Panc1 (cell line): ENCODE measurements around the gene MAP2K5. TPM values are rescaled to one million over a fixed set of nuclear protein-coding genes. Genes with fewer than 3 reads are reported as not detected.

ENCODE experiments used
- ATAC-seq: fragments of 200-7000 bp; cut with Tn5 transposase; 2 replicates; pipeline ENCODE4 v1.9.1; 2020; ENCODE audit warnings: mild to moderate bottlenecking, moderate library complexity
- BruUV-seq: library from RNA; stranded (reverse); fragments of 400-500 nt; replicated peaks from 2 replicates; lab custom pipeline; 2021; lab: Mats Ljungman, UMichigan
- CTCF ChIA-PET: fragments of 300-600 bp; sonication (Branson Sonifier 250); formaldehyde crosslinking; loops from one replicate; lab custom pipeline; 2022; ENCODE audit warnings: antibody characterized with exemption; lab: Charles Lee
- POLR2A ChIA-PET: fragments of 300-600 bp; sonication (Branson Sonifier 250); formaldehyde crosslinking; loops from one replicate; lab custom pipeline; 2022; ENCODE audit warnings: antibody characterized with exemption; lab: Charles Lee
- DNase-seq: peaks from one replicate; pipeline ENCODE4 v3.0.0-alpha.2; 2010; ENCODE audit warnings: low read depth, low spot score
- H3K27ac ChIP-seq: 2 replicates; pipeline ENCODE4 v1.5.1; 2011; ENCODE audit warnings: mild to moderate bottlenecking, low read length, inconsistent platforms
- H3K27me3 ChIP-seq: fragments of 200-500 bp; sonication (Bioruptor generic); 2 replicates; pipeline ENCODE4 v1.6.0; 2014; ENCODE audit warnings: low read length, inconsistent platforms; ENCODE audit not compliant: control insufficient read depth, insufficient read depth
- H3K36me3 ChIP-seq: fragments of 200-500 bp; sonication (Bioruptor generic); 2 replicates; pipeline ENCODE4 v1.5.1; 2014; ENCODE audit warnings: inconsistent platforms, mild to moderate bottlenecking, low read length, moderate library complexity; ENCODE audit not compliant: control insufficient read depth, insufficient read depth
- H3K4me1 ChIP-seq: 2 replicates; pipeline ENCODE4 v1.5.1; 2011; ENCODE audit warnings: inconsistent platforms, mild to moderate bottlenecking, low read length, moderate library complexity; ENCODE audit not compliant: control insufficient read depth, insufficient read depth
- H3K4me3 ChIP-seq, 2 experiments: 2 replicates each; pipeline ENCODE4 v1.5.1; 2011 to 2012; ENCODE audit warnings: low read depth in 2 of 2, low read length in 2 of 2, mild to moderate bottlenecking in 2 of 2, inconsistent platforms in 1 of 2, moderate library complexity in 1 of 2
- H3K9me3 ChIP-seq: fragments of 200-500 bp; sonication (Bioruptor generic); 2 replicates; pipeline ENCODE4 v1.5.1; 2014; ENCODE audit warnings: low read depth, mild to moderate bottlenecking, inconsistent platforms, low read length, moderate library complexity; ENCODE audit not compliant: control insufficient read depth, insufficient read depth
- POLR2AphosphoS5 ChIP-seq: IDR thresholded peaks from 2 replicates; pipeline ENCODE4 v1.6.1; 2012; ENCODE audit warnings: mild to moderate bottlenecking, low read depth, low read length, moderate library complexity
- SIN3A ChIP-seq: IDR thresholded peaks from 2 replicates; pipeline ENCODE4 v1.6.1; 2012; ENCODE audit warnings: low read depth, mild to moderate bottlenecking, low read length, moderate library complexity, borderline replicate concordance; ENCODE audit not compliant: insufficient read depth
- TCF7L2 ChIP-seq: IDR thresholded peaks from 2 replicates; pipeline ENCODE4 v1.6.1; 2011; ENCODE audit warnings: mild to moderate bottlenecking, low read depth, low read length, inconsistent platforms
- in situ Hi-C: cut with HindIII; loops from 2 replicates; pipeline ENCODE4 v1.10.0; 2016; ENCODE audit warnings: low sequenced_read_pairs, low pct_unique_long_range_greater_than_20kb
- intact Hi-C: fragments of 100-400 bp; cut with micrococcal nuclease; formaldehyde crosslinking; loops from one replicate; pipeline ENCODE4 v1.10.0; 2022; ENCODE audit not compliant: unreplicated experiment
- total RNA-seq: library from RNA; stranded (reverse); gene quantifications from one replicate; pipeline ENCODE4 v1.2.1, GENCODE V29; 2021; ENCODE audit not compliant: unreplicated experiment
- TF ChIP-seq, protein P1 (sequence below), 2 experiments: IDR thresholded peaks; 2 replicates each; pipeline ENCODE4 v1.6.1; 2011 to 2012; ENCODE audit warnings: low read depth in 2 of 2, control low read depth in 1 of 2, low read length in 1 of 2, mild to moderate bottlenecking in 1 of 2, moderate library complexity in 1 of 2; ENCODE audit not compliant: insufficient read depth in 1 of 2
- TF ChIP-seq, protein P2 (sequence below): fragments of 450-650 bp; IDR thresholded peaks from 2 replicates; pipeline ENCODE4 v1.5.1; 2017; ENCODE audit warnings: mild to moderate bottlenecking

The MAP2K5 gene
- total RNA-seq, 1 experiment from 2014 or later = 18.3 TPM

DNA sequence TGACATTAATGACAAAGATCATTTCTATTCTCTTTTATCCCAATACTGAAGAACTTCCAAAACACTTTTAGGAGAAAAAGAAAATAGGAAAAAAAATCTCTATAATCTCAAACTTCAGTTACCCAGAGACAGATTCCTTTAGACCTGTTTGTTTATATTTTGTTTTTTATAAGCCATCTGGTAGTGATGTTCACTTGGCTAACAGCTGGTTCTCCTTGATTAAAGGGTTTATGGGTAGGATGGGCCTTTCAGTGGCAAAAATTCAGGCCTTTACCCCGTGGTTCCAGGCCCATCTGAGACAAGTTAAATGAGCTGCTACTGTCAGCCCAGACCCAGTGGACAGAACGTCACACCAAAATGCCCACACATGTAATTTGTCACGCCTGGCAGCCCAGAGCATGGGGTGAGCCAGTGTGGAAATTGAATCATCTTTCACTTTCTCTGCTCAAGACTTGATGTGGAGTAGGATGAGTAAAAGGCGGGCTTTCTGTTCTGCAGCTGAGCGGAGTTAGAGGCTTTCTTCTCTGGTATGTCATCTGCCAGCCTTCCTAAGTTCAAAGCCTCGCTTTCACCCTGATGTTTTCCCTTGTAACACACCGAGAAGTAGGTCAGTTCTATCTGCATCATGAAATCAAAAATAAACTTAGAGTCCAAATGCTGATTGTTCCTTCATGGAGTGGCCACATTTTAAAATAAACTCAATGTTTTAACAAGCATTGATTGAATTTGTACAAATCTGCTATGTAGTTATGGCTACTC, 220.3 kb downstream of the MAP2K5 start:
- in situ Hi-C loops (no loop called here), intact Hi-C loops (no loop called here)
- ATAC-seq = no peak
- POLR2A ChIA-PET = interaction anchor here (0.6 kb wide), 1 partner anchor 34 kb away, joined by 10 read pairs; no protein-coding TSS in a partner anchor
- CTCF ChIA-PET = no interaction called here
- TF ChIP-seq SIN3A (no peak), POLR2AphosphoS5 (no peak), TCF7L2 (no peak)
- TF ChIP-seq, protein P1, sequence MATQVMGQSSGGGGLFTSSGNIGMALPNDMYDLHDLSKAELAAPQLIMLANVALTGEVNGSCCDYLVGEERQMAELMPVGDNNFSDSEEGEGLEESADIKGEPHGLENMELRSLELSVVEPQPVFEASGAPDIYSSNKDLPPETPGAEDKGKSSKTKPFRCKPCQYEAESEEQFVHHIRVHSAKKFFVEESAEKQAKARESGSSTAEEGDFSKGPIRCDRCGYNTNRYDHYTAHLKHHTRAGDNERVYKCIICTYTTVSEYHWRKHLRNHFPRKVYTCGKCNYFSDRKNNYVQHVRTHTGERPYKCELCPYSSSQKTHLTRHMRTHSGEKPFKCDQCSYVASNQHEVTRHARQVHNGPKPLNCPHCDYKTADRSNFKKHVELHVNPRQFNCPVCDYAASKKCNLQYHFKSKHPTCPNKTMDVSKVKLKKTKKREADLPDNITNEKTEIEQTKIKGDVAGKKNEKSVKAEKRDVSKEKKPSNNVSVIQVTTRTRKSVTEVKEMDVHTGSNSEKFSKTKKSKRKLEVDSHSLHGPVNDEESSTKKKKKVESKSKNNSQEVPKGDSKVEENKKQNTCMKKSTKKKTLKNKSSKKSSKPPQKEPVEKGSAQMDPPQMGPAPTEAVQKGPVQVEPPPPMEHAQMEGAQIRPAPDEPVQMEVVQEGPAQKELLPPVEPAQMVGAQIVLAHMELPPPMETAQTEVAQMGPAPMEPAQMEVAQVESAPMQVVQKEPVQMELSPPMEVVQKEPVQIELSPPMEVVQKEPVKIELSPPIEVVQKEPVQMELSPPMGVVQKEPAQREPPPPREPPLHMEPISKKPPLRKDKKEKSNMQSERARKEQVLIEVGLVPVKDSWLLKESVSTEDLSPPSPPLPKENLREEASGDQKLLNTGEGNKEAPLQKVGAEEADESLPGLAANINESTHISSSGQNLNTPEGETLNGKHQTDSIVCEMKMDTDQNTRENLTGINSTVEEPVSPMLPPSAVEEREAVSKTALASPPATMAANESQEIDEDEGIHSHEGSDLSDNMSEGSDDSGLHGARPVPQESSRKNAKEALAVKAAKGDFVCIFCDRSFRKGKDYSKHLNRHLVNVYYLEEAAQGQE (IDR thresholded peaks at IDR 0.05; ENCODE audit: insufficient read depth in 1 of 2, low read depth in 2 of 2, low read length in 1 of 2) = no peak
- TF ChIP-seq, protein P2, sequence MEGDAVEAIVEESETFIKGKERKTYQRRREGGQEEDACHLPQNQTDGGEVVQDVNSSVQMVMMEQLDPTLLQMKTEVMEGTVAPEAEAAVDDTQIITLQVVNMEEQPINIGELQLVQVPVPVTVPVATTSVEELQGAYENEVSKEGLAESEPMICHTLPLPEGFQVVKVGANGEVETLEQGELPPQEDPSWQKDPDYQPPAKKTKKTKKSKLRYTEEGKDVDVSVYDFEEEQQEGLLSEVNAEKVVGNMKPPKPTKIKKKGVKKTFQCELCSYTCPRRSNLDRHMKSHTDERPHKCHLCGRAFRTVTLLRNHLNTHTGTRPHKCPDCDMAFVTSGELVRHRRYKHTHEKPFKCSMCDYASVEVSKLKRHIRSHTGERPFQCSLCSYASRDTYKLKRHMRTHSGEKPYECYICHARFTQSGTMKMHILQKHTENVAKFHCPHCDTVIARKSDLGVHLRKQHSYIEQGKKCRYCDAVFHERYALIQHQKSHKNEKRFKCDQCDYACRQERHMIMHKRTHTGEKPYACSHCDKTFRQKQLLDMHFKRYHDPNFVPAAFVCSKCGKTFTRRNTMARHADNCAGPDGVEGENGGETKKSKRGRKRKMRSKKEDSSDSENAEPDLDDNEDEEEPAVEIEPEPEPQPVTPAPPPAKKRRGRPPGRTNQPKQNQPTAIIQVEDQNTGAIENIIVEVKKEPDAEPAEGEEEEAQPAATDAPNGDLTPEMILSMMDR = no peak
- Histone ChIP-seq H3K4me3 (no peak overlapping the region), H3K36me3 (no peaks in the 10 kb centered on the region), H3K27me3 (no peaks in the 10 kb centered on the region), H3K27ac (no peak overlapping the region), H3K9me3 (no peaks in the 10 kb centered on the region), H3K4me1 (no peaks in the 10 kb centered on the region)
- no TSS peak for BruUV-seq
- no peak for DNase-seq

DNA sequence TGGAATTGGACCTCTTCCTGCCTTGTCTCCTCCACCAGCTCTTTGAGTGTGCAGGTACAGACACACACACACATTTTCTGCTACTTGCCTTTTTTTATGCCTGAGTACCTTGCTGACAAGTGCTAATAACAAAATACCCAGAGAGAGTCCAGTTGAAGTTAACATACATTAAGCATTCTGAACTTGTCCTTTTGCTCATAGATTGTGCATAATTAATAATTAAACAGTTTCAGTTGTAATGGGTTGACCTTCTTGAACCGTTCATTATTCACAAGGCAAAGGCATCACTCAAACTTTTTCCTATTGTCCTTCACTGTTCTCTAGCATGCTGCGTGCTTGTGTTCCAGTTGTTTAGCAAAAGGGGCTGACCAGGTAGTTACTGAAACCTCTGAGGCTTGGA, 223.2 kb downstream of the MAP2K5 start:
- ATAC-seq = no peak
- no TSS peak for BruUV-seq
- no peaks in the 10 kb centered on the region for H3K27me3 ChIP-seq
- H3K36me3 ChIP-seq = no peaks in the 10 kb centered on the region
- no peaks in the 10 kb centered on the region for H3K9me3 ChIP-seq
- POLR2A ChIA-PET = no interaction called here
- intact Hi-C loops = no loop called here
- H3K4me3 ChIP-seq = no peak overlapping the region
- peaks cover 9% of the 10 kb centered on the region; the same call in 1 of the 2 replicates for H3K4me1 ChIP-seq
- no peak overlapping the region for H3K27ac ChIP-seq
- DNase-seq = no peak
- CTCF ChIA-PET = no interaction called here
- TF ChIP-seq TCF7L2 (no peak), POLR2AphosphoS5 (no peak), SIN3A (no peak)
- TF ChIP-seq, protein P1 (IDR thresholded peaks at IDR 0.05; ENCODE audit: insufficient read depth in 1 of 2, low read depth in 2 of 2, low read length in 1 of 2) = no peak
- TF ChIP-seq, protein P2 = no peak
- in situ Hi-C loops = no loop called here
